Calu3 (cell line): Measurements from ENCODE around the gene PTPRN2. TPM values are rescaled to one million over a fixed set of nuclear protein-coding genes. Genes with fewer than 3 reads are reported as not detected.
"Not testable (repeated sequence)": the region's sequence is repeated elsewhere in the genome, so short reads cannot be mapped to it uniquely, and the experiment has no call there.

Experiments used
- BruUV-seq: library from RNA; stranded (reverse); fragments of 400-500 nt; replicated peaks from 2 replicates; lab custom pipeline; 2021; lab: Mats Ljungman, UMichigan
- CTCF ChIA-PET: fragments of 300-600 bp; sonication (Branson Sonifier 250); formaldehyde crosslinking; loops from one replicate; lab custom pipeline; 2022; ENCODE audit warnings: antibody characterized with exemption; lab: Charles Lee
- DNase-seq: peaks from one replicate; pipeline ENCODE4 v3.0.0; 2022
- H3K27ac Mint-ChIP-seq: one replicate; pipeline ENCODE4 v1.8.0; 2022; ENCODE audit warnings: mixed read lengths; ENCODE audit not compliant: unreplicated experiment
- H3K27me3 Mint-ChIP-seq: one replicate; pipeline ENCODE4 v1.8.0; 2022; ENCODE audit warnings: mixed read lengths; ENCODE audit not compliant: unreplicated experiment
- H3K36me3 Mint-ChIP-seq: one replicate; pipeline ENCODE4 v1.8.0; 2022; ENCODE audit warnings: mild to moderate bottlenecking, moderate library complexity, mixed read lengths; ENCODE audit not compliant: insufficient read depth, unreplicated experiment
- H3K4me1 Mint-ChIP-seq: one replicate; pipeline ENCODE4 v1.8.0; 2022; ENCODE audit warnings: mild to moderate bottlenecking, low read depth, mixed read lengths; ENCODE audit not compliant: unreplicated experiment
- H3K4me3 Mint-ChIP-seq: one replicate; pipeline ENCODE4 v1.8.0; 2022; ENCODE audit warnings: mild to moderate bottlenecking, low read depth, moderate library complexity, mixed read lengths; ENCODE audit not compliant: unreplicated experiment
- H3K9me3 Mint-ChIP-seq: one replicate; pipeline ENCODE4 v1.8.0; 2022; ENCODE audit warnings: low read depth, mixed read lengths; ENCODE audit not compliant: unreplicated experiment
- CTCF ChIP-seq: fragments of 200-600 bp; IDR thresholded peaks from one replicate; pipeline ENCODE4 v1.8.0; 2022; ENCODE audit warnings: antibody characterized with exemption; ENCODE audit not compliant: unreplicated experiment
- intact Hi-C: fragments of 100-400 bp; cut with micrococcal nuclease; formaldehyde crosslinking; loops from one replicate; pipeline ENCODE4 v1.10.0; 2022; ENCODE audit not compliant: unreplicated experiment
- total RNA-seq: library from RNA; stranded (reverse); gene quantifications from 2 replicates; pipeline ENCODE4 v1.2.3, GENCODE V29; 2022

The PTPRN2 gene
- total RNA-seq, 1 experiment from 2014 or later = 2.0 TPM

GRCh38 chr7:158351051-158351450 lies 236.6 kb downstream of the PTPRN2 start:
- Mint-ChIP-seq H3K27me3 (no peaks in the 10 kb centered on the region), H3K9me3 (peaks cover 15% of the 10 kb centered on the region), H3K27ac (no peak overlapping the region), H3K4me1 (no peaks in the 10 kb centered on the region), H3K4me3 (no peak overlapping the region), H3K36me3 (no peaks in the 10 kb centered on the region)
- intact Hi-C loops = no loop called here
- DNase-seq = no peak
- no peak for TF ChIP-seq CTCF
- no TSS peak for BruUV-seq
- CTCF ChIA-PET = no interaction called here

- TF ChIP-seq CTCF = no peak
- Mint-ChIP-seq H3K27me3 (no peaks in the 10 kb centered on the region), H3K27ac (no peak overlapping the region), H3K4me1 (no peaks in the 10 kb centered on the region), H3K4me3 (no peak overlapping the region), H3K36me3 (no peaks in the 10 kb centered on the region), H3K9me3 (peaks cover 15% of the 10 kb centered on the region)
- CTCF ChIA-PET = no interaction called here
- DNase-seq = no peak
- BruUV-seq = no TSS peak
- intact Hi-C loops = no loop called here
Measured at GRCh38 chr7:158350166-158350900, 237.3 kb downstream of the PTPRN2 start.

- H3K4me1 Mint-ChIP-seq = no peaks in the 10 kb centered on the region
- BruUV-seq = no TSS peak
- intact Hi-C loops = no loop called here
- H3K9me3 Mint-ChIP-seq = peaks cover 8% of the 10 kb centered on the region
- H3K27ac Mint-ChIP-seq = no peak overlapping the region
- no peaks in the 10 kb centered on the region for H3K36me3 Mint-ChIP-seq
- CTCF ChIA-PET = no interaction called here
- DNase-seq = no peak
- no peak for TF ChIP-seq CTCF
- no peak overlapping the region for H3K4me3 Mint-ChIP-seq
- H3K27me3 Mint-ChIP-seq = no peaks in the 10 kb centered on the region
Measured at GRCh38 chr7:158348446-158348845, 239.2 kb downstream of the PTPRN2 start.

- intact Hi-C loops, DNase-seq, H3K4me3 Mint-ChIP-seq: not testable (repeated sequence)
Measured at GRCh38 chr7:158348039-158348438, 239.6 kb downstream of the PTPRN2 start.

GRCh38 chr7:158345731-158346130 lies 241.9 kb downstream of the PTPRN2 start:
- CTCF ChIA-PET = no interaction called here

More at GRCh38 chr7:158348039-158348438, 239.6 kb downstream of the PTPRN2 start:
- CTCF ChIA-PET, H3K27ac Mint-ChIP-seq, H3K36me3 Mint-ChIP-seq, H3K4me1 Mint-ChIP-seq, BruUV-seq, H3K27me3 Mint-ChIP-seq, H3K9me3 Mint-ChIP-seq: not testable (repeated sequence)

More at GRCh38 chr7:158345731-158346130, 241.9 kb downstream of the PTPRN2 start:
- intact Hi-C loops = no loop called here
- no peaks in the 10 kb centered on the region for H3K4me1 Mint-ChIP-seq
- H3K36me3 Mint-ChIP-seq = no peaks in the 10 kb centered on the region
- H3K4me3 Mint-ChIP-seq = no peak overlapping the region
- BruUV-seq = no TSS peak
- no peak overlapping the region for H3K27ac Mint-ChIP-seq
- DNase-seq = no peak
- H3K27me3 Mint-ChIP-seq = no peaks in the 10 kb centered on the region
- H3K9me3 Mint-ChIP-seq = peaks cover 28% of the 10 kb centered on the region
- TF ChIP-seq CTCF = no peak
